ENCODE data around the gene FRMPD4.

- TF ChIP-seq BHLHE40 (IDR thresholded peaks at IDR 0.05; ENCODE audit: low read depth, low read length): no peak
- no peak for TF ChIP-seq CTCF (IDR thresholded peaks at IDR 0.05)
- no peak for TF ChIP-seq HDAC2 (IDR thresholded peaks at IDR 0.05)
- TF ChIP-seq EP300 (IDR thresholded peaks at IDR 0.05): no peak
- no peak for TF ChIP-seq SREBF2 (IDR thresholded peaks at IDR 0.05)
- TF ChIP-seq RARB (CRISPR knock-in tag; IDR thresholded peaks at IDR 0.05): no peak
- TF ChIP-seq HMGXB4 (CRISPR knock-in tag; IDR thresholded peaks at IDR 0.05; ENCODE audit: borderline replicate concordance): no peak
- no peak for TF ChIP-seq JUN (IDR thresholded peaks at IDR 0.05)
Observed at GRCh38 chrX:12488771-12489170, 350.5 kb downstream of the FRMPD4 start.

All from A549 (cell line).